Measurements from ENCODE around the gene HHAT.
A peak's percentile ranks its signal among the peaks of the same experiment; 100 is the strongest.

The HHAT gene

GRCh38 chr1:210361665-210362064 lies 33.0 kb downstream of the HHAT start:
- no peak for DNase-seq

GRCh38 chr1:210362526-210362925 lies 33.8 kb downstream of the HHAT start:
- no peak for DNase-seq

DNA sequence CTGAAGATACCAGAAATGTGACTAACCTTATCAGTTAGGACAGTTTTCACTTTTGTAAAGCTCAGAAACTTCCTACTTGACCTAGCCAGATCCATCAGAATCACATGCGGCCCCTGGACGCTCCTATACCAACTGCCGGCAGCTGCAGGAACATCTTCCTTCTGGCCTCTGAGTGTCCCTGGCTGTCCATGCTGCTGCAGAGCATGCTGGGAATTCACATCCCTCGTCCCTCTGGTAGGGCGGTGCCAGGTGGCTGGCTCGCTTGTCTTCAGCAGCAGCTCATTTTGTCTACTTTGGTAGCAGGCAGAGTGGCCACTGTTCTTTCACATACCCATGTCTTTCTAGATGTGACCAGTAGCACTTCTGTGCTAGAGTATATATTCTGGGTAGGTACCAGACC lies 34.4 kb downstream of the HHAT start:
- DNase-seq, result no peak

GRCh38 chr1:210364479-210364878 lies 35.8 kb downstream of the HHAT start:
- DNase-seq, result no peak

DNA sequence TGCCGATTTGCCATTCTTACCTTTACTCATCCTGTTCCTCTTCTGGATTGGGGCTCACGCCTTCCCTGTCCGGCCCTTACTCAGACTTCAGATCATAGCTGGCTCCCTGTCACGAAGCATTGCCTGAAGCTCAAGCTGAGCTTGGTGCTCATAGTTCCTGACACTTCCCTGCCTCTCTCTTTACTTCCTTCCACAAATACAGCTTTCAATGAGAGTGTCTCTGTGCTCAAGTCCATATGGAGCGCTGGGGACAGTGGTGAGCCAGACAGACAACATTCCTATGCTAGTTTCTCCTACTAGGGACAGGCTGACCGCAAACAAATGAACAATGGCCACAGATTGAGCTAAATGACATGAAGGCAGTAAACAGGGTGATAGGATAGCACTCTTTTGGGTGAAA lies 38.1 kb downstream of the HHAT start:
- no peak for DNase-seq

DNA sequence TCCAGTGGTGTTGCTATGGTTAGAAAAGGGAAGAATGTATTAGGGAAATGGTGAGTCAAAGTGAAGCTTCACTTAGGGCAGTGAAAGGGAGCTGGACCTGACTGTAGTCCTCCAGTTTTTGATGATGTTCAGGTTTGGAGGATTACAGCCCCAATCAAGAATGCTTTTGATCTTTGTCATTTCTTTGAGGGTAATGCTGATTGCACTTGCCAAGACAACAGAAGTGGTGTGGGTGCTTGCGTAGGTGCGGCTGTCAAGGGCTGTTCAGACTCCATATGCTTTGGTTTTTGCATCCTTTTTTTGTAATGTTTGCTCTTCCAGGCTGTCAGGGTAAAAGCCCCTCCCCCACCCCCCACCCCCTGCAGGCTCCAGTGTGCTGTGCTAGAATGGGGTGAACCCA lies 38.9 kb downstream of the HHAT start:
- no peak for DNase-seq

DNA sequence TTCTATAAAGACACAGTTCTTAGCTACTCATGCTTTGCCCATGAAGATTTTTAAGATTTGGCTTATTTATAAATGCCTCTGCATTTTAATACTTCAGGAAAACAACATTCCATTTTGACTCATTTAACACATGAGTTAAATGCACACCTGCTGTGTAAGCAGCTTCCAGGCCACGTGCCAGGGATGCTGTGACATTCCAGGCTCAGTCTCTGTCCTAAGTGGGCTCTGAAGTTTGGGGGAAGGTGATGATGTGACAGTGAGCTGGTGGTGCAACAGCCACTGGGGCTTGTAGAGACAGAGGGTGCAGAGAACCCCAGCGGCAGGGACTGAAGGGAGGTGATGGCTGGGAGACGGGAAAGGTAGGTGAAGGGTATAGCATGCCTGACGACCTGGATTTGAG lies 40.7 kb downstream of the HHAT start:
- DNase-seq, result no peak

DNA sequence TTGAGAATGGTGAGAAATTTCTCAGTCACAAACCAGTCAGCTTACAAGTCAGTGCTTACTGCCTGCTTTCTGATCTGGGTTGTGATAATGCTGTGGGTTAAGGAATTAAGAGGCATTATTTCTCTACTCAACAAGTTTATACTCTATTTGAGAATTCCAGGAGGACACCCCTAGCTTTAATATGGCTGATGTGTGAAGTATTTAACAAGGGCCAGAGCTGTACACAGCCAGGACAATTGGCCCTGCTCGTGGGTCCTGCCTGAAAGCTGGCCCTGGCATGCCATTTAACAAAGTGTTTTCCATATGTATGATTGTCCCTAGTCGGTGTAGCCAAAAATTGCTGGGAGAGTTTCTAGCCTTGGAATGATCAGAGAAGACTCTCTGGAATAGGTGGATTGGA lies 43.2 kb downstream of the HHAT start:
- DNase-seq, result no peak

DNA sequence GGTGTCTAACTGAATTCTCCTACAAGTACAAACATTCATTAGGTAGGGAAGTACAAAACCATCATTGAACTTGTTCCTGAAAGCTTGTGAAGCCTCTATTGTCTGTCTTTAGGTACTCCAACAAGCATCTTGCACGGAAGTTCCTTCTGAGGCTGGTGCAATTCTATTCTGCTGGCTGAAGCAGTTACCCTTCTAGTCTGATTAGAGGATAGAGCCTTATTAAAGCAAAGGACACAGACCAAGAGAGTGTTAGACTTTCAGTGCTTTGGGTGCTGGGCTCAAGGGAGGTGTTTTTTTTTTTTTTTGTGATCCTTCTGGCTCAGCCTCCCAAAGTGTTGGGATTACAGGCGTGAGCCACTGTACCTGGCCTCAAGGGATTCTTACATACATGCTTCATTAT lies 43.8 kb downstream of the HHAT start:
- DNase-seq, result no peak

- DNase-seq, result no peak
Observed at GRCh38 chr1:210372931-210373627, 44.4 kb downstream of the HHAT start.

GRCh38 chr1:210373628-210373877 lies 44.9 kb downstream of the HHAT start:
- no peak for DNase-seq

DNA sequence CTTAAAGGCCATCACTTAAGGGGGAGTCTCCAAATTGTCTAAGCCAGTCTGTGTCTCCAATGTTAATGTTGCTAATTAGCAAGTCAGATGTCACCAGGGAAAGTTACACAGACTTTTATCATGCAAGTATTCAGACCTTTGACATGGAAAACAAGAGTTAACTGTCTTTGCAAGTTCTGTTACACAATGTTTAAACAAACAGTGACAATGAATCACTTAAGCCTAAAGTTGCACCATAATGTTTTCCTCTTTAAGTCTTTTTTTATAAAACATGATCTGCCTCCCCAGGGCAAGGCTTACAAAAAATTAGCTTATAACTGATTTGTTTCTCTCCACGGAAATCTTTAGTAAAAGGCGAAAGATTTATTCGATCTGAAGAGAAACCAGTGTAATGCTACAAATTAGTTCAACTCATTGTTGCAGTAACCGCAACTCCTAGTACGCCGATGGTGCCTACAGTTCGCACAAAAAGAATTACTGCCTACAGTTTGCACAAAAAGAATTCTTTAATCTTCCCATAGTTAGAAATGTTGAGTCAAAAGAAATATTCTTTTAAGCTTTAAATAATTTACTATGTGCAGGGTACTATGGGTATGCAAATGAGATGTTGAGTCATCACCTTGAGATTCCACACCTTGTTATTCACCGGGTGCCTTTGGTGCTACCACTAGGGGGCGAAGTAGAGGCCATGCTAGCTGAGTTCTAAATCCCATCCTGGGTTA lies 45.3 kb downstream of the HHAT start:
- DNase-seq, result peak; percentile 87

DNA sequence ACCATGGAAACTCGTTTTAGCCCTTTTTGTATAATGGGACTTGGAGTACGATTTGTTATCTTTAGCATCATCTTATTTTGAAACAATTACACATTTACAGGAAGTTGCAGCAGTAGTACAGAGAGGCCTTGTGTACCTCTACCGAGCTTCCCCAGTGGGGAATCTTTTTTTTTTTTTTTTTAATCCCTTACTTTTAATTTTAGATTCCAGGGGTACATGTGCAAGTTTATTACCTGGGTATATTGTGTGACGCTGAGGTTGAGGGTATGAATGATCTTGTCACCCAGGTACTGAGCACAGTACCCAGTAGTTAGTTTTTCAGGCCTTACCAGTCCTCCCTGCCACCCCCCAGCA lies 45.9 kb downstream of the HHAT start:
- no peak for DNase-seq

GRCh38 chr1:210376836-210377372 lies 48.2 kb downstream of the HHAT start:
- no peak for DNase-seq

- DNase-seq, result no peak
Observed at GRCh38 chr1:210377731-210378333, 49.1 kb downstream of the HHAT start.

- no peak for DNase-seq
Observed at GRCh38 chr1:210378736-210379135, 50.0 kb downstream of the HHAT start.

- no peak for DNase-seq
Observed at GRCh38 chr1:210381934-210382333, 53.2 kb downstream of the HHAT start.

GRCh38 chr1:210384625-210385024 lies 55.9 kb downstream of the HHAT start:
- DNase-seq, result no peak

GRCh38 chr1:210385228-210385627 lies 56.5 kb downstream of the HHAT start:
- DNase-seq, result no peak

GRCh38 chr1:210394281-210394821 lies 65.6 kb downstream of the HHAT start:
- DNase-seq, result no peak

- DNase-seq, result no peak
Observed at GRCh38 chr1:210396541-210396940, 67.8 kb downstream of the HHAT start.

- no peak for DNase-seq
Observed at GRCh38 chr1:210397252-210397651, 68.5 kb downstream of the HHAT start.

GRCh38 chr1:210397681-210398080 lies 69.0 kb downstream of the HHAT start:
- no peak for DNase-seq

DNA sequence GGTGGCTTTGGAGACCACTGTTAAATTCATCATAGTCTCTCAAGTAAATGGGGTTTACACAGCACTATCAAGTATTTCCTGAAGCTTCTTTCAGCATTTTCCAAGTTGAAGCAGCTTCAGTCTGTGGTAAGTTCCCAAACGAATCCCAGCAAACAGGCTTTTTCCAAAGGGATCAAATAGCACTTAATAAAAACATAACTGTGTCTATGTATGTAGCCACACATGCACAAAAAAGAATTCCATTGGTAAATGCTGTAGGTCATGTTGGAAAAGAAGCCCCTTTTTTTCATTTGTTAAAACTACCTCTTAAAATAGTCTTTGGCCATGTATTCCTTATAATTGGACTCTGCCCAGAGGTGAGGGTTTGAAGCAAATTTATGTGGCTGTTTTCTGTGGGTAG lies 69.8 kb downstream of the HHAT start:
- no peak for DNase-seq

All from NCI-H1048 (cell line).